Neutrophil (primary cell): ENCODE measurements around the gene PDE1A.

Source experiments
- H3K27ac ChIP-seq: fragments of 200-600 bp; sonication (generic); 2 replicates; pipeline ENCODE4 v1.5.1; 2016; ENCODE audit warnings: mild to moderate bottlenecking, moderate library complexity
- H3K27me3 ChIP-seq: fragments of 200-600 bp; sonication (generic); 2 replicates; pipeline ENCODE4 v1.6.0; 2016; ENCODE audit warnings: mild to moderate bottlenecking
- H3K36me3 ChIP-seq: fragments of 200-600 bp; sonication (generic); 2 replicates; pipeline ENCODE4 v1.5.1; 2017
- H3K4me1 ChIP-seq, 2 experiments: fragments of 200-600 bp in 1 of 2; sonication (generic) in 1 of 2; 1 replicate in 1 of 2; 2 replicates in 1 of 2; pipeline versions ENCODE4 v1.5.1 to v1.6.1; 2013 to 2016; ENCODE audit warnings: low read depth in 1 of 2, low read length in 1 of 2, mild to moderate bottlenecking in 1 of 2, moderate library complexity in 1 of 2; ENCODE audit not compliant: control insufficient read depth in 1 of 2, insufficient read depth in 1 of 2
- H3K4me3 ChIP-seq, 2 experiments: fragments of 200-600 bp in 1 of 2; sonication (generic) in 1 of 2; 1 replicate in 1 of 2; 2 replicates in 1 of 2; pipeline ENCODE4 v1.5.1; 2013 to 2016; ENCODE audit warnings: low read depth in 1 of 2, low read length in 1 of 2, mild to moderate bottlenecking in 1 of 2, moderate library complexity in 1 of 2
- H3K9me3 ChIP-seq: fragments of 200-600 bp; sonication (generic); 2 replicates; pipeline ENCODE4 v1.5.1; 2016
- TF ChIP-seq, protein P1 (sequence below): fragments of 200-600 bp; sonication (generic); IDR thresholded peaks from 2 replicates; pipeline ENCODE4 v1.5.1; 2016; ENCODE audit warnings: antibody characterized with exemption

PDE1A gene

DNA sequence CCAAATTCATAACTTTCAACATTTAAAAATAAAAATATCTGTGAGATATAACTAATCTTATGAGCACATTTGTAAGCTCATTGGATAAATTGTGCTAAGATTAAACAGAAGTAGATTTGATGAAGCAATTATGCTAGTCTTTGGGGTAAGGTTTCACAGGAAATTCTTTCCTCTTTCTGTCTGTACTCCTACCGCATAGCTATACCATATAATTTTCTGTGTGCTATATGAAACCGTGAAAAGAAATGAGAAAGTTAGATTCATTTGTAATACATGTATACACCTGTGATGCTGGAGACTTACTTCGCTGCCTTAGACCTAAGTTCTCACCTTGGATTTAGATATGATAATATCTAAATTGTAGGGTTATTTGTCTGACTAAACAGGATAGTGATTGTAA lies 256.5 kb downstream of the PDE1A start:
- Histone ChIP-seq H3K27ac (no peak overlapping the region), H3K4me1 (no peaks in the 10 kb centered on the region), H3K4me3 (no peak overlapping the region), H3K36me3 (no peaks in the 10 kb centered on the region), H3K27me3 (no peaks in the 10 kb centered on the region), H3K9me3 (no peaks in the 10 kb centered on the region)
- TF ChIP-seq, protein P1, sequence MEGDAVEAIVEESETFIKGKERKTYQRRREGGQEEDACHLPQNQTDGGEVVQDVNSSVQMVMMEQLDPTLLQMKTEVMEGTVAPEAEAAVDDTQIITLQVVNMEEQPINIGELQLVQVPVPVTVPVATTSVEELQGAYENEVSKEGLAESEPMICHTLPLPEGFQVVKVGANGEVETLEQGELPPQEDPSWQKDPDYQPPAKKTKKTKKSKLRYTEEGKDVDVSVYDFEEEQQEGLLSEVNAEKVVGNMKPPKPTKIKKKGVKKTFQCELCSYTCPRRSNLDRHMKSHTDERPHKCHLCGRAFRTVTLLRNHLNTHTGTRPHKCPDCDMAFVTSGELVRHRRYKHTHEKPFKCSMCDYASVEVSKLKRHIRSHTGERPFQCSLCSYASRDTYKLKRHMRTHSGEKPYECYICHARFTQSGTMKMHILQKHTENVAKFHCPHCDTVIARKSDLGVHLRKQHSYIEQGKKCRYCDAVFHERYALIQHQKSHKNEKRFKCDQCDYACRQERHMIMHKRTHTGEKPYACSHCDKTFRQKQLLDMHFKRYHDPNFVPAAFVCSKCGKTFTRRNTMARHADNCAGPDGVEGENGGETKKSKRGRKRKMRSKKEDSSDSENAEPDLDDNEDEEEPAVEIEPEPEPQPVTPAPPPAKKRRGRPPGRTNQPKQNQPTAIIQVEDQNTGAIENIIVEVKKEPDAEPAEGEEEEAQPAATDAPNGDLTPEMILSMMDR: no peak

DNA sequence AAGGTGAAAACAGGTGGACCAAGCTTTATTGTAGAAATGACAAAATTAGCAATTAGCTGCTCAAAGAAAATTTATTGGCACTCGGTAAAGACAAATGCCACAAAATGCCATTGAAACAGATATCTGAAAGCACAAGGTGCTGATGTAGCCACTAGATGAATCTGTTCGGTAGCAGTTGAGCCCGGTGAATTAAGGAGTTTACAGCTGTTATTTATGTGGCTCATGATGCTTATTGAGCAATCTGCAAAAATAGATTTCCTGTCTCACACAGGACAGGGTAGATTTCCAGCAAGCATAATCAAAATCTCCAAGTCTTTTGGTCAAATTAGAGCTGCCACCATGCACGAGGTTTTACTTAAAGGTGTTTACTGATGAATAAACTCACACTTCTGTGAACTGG lies 259.0 kb downstream of the PDE1A start:
- H3K36me3 ChIP-seq: no peaks in the 10 kb centered on the region
- TF ChIP-seq, protein P1: no peak
- H3K27ac ChIP-seq: no peak overlapping the region
- H3K9me3 ChIP-seq: no peaks in the 10 kb centered on the region
- H3K4me1 ChIP-seq: no peaks in the 10 kb centered on the region
- no peak overlapping the region for H3K4me3 ChIP-seq
- no peaks in the 10 kb centered on the region for H3K27me3 ChIP-seq

- no peaks in the 10 kb centered on the region for H3K27me3 ChIP-seq
- no peaks in the 10 kb centered on the region for H3K36me3 ChIP-seq
- TF ChIP-seq, protein P1: no peak
- H3K4me3 ChIP-seq: no peak overlapping the region
- no peaks in the 10 kb centered on the region for H3K9me3 ChIP-seq
- no peak overlapping the region for H3K27ac ChIP-seq
- H3K4me1 ChIP-seq: no peaks in the 10 kb centered on the region
Measured at GRCh38 chr2:182166841-182167240, 260.0 kb downstream of the PDE1A start.

DNA sequence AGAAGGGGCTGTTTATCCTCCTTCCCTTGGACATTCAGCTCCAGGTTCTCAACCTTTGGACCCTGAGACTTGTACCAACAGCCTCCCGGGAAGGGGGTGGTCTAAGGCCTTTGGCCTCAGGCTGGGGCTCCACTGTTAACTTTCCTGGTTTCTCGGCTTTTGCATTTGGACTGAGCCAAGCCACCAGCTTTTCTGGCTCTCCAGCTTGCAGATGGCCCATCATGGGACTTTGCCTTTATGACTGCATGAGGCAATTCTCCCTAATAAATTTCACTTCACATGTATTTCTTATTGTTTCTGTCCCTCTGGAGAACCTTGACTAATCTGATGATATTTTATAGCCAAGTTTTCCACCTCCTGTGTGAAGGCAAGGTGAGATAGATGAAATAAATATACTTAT lies 260.4 kb downstream of the PDE1A start:
- H3K27ac ChIP-seq: no peak overlapping the region
- H3K4me1 ChIP-seq: no peaks in the 10 kb centered on the region
- no peaks in the 10 kb centered on the region for H3K27me3 ChIP-seq
- TF ChIP-seq, protein P1: no peak
- no peaks in the 10 kb centered on the region for H3K36me3 ChIP-seq
- no peak overlapping the region for H3K4me3 ChIP-seq
- H3K9me3 ChIP-seq: no peaks in the 10 kb centered on the region

DNA sequence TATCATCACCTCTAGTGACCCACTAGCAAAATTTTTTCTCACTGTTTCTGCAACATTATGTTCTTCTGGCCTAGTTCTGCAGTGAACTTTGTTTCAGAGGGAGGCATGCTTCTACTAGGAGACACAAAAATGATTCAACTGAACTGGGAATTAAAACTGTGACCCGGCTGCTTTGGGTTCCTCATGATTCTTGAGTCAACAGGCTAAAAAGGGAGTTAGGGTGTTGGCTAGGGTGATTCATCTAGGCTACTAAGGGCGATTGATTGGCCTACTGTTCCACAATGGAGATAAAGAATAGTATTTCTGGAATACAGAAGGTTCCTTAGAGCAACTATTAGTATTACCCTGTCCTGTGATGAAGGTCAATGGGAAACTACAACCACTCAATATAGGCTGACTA lies 261.6 kb downstream of the PDE1A start:
- H3K9me3 ChIP-seq: no peaks in the 10 kb centered on the region
- no peaks in the 10 kb centered on the region for H3K4me1 ChIP-seq
- no peaks in the 10 kb centered on the region for H3K36me3 ChIP-seq
- no peak overlapping the region for H3K4me3 ChIP-seq
- no peak overlapping the region for H3K27ac ChIP-seq
- no peaks in the 10 kb centered on the region for H3K27me3 ChIP-seq
- TF ChIP-seq, protein P1: no peak

- Histone ChIP-seq H3K27ac (no peak overlapping the region), H3K36me3 (no peaks in the 10 kb centered on the region), H3K4me3 (no peak overlapping the region), H3K27me3 (no peaks in the 10 kb centered on the region), H3K4me1 (no peaks in the 10 kb centered on the region), H3K9me3 (no peaks in the 10 kb centered on the region)
- TF ChIP-seq, protein P1: no peak
Measured at GRCh38 chr2:182164686-182165085, 262.1 kb downstream of the PDE1A start.
